ENCODE data around the gene DPYSL4. TPM values are rescaled to one million over a fixed set of nuclear protein-coding genes. Genes with fewer than 3 reads are reported as not detected.
A peak's percentile ranks its signal among the peaks of the same experiment; 100 is the strongest.

The DPYSL4 gene
- total and polyA plus RNA-seq, 2 of the 13 experiments (the other 11 are each of a cell fraction or from before 2014, with no cell fraction given), result 0.84 to 1.2 TPM

GRCh38 chr10:132193907-132194552 lies 7.3 kb downstream of the DPYSL4 start:
- Histone ChIP-seq H4K20me1 (ENCODE audit: insufficient read depth, low read length) (peaks cover 8% of the 10 kb centered on the region; the same call in 1 of the 2 replicates), H2AFZ (ENCODE audit: low read length) (no peak overlapping the region), H3K79me2 (ENCODE audit: insufficient read depth, low read length) (no peaks in the 10 kb centered on the region), H3K27ac (ENCODE audit: extremely low read length, insufficient read depth, low read length) (no peak overlapping the region), H3K36me3 (replicated peaks in 1 of 2; ENCODE audit: control insufficient read depth in 1 of 2, insufficient read depth in 2 of 2, low read length in 2 of 2) (no peaks in the 10 kb centered on the region), H3K9me3 (ENCODE audit: low read length) (no peaks in the 10 kb centered on the region), H3K9ac (ENCODE audit: insufficient read depth, low read depth, low read length) (no peak overlapping the region), H3K4me2 (ENCODE audit: low read depth, low read length) (no peak overlapping the region), H3K4me1 (ENCODE audit: insufficient read depth, low read length) (peaks cover 9% of the 10 kb centered on the region), H3K27me3 (ENCODE audit: control insufficient read depth in 1 of 2, insufficient read depth in 2 of 2, low read length in 2 of 2) (peaks cover 3 to 12% of the 10 kb centered on the region in 2 experiments; a peak in 3 of 5 replicates), H3K4me3 (replicated peaks in 1 of 3; ENCODE audit: insufficient read depth in 1 of 3, low read depth in 2 of 3, low read length in 3 of 3) (no peak overlapping the region)
- intact Hi-C loops (cut with micrococcal nuclease; ENCODE audit: unreplicated experiment) (no loop called here), in situ Hi-C loops (cut with HindIII; ENCODE audit: extremely low pct_ligation_motif_present, low pct_unique_long_range_greater_than_20kb) (no loop called here)
- 45% methylated on average over 13 of the region's 21 CpGs for WGBS (ENCODE audit: low lambda C conversion rate)
- ATAC-seq, result peak; percentile 76
- no peak for FAIRE-seq
- no TSS peak for BruUV-seq (replicated peaks)
- DNase-seq (ENCODE audit: low spot score), result peak; percentile 17
- ChIA-PET POLR2A (no interaction called here), CTCF (ENCODE audit: low intra/inter-chr PET ratio, low total read pairs) (no interaction called here)
- TF ChIP-seq CREB3 (CRISPR knock-in tag; IDR thresholded peaks at IDR 0.05) (no peak), ZNF335 (CRISPR knock-in tag; IDR thresholded peaks at IDR 0.05) (peak; percentile 80; the same call in 1 of the 2 replicates), SMAD3 (CRISPR knock-in tag; IDR thresholded peaks at IDR 0.05) (0 out of 2 replicates have a peak, but pooled peaks have one; percentile 38), DNMT1 (CRISPR knock-in tag; IDR thresholded peaks at IDR 0.05) (no peak), ZNF12 (CRISPR knock-in tag; IDR thresholded peaks at IDR 0.05) (0 out of 2 replicates have a peak, but pooled peaks have one; percentile 45), RORA (CRISPR knock-in tag; IDR thresholded peaks at IDR 0.05) (no peak), SNAPC2 (CRISPR knock-in tag; IDR thresholded peaks at IDR 0.05) (no peak), THAP11 (CRISPR knock-in tag; IDR thresholded peaks at IDR 0.05) (peak; percentile 53), PRMT3 (CRISPR knock-in tag; IDR thresholded peaks at IDR 0.05; ENCODE audit: borderline replicate concordance, low read depth) (peak; percentile 80; the same call in 1 of the 2 replicates), SOX13 (IDR thresholded peaks at IDR 0.05) (no peak), SOX13 (CRISPR knock-in tag; conservative IDR thresholded peaks at IDR 0.05 in 1 of 2, IDR thresholded peaks at IDR 0.05 in 1 of 2) (0 out of 4 replicates have a peak, but pooled peaks of 1 of the 2 experiments have one; percentile 20), SRY (CRISPR knock-in tag; IDR thresholded peaks at IDR 0.05) (peak; percentile 91), HNRNPL (IDR thresholded peaks at IDR 0.05; ENCODE audit: low read depth, low read length) (0 out of 2 replicates have a peak, but pooled peaks have one; percentile 27), POGK (CRISPR knock-in tag; conservative IDR thresholded peaks at IDR 0.05) (0 out of 2 replicates have a peak, but pooled peaks have one; percentile 37), ZFP91 (CRISPR knock-in tag; IDR thresholded peaks at IDR 0.05; ENCODE audit: borderline replicate concordance) (0 out of 2 replicates have a peak, but pooled peaks have one; percentile 27), TCF7L2 (IDR thresholded peaks at IDR 0.05; ENCODE audit: low read depth, low read length) (no peak), ZNF451 (CRISPR knock-in tag; IDR thresholded peaks at IDR 0.05) (0 out of 2 replicates have a peak, but pooled peaks have one; percentile 35), NCOA2 (CRISPR knock-in tag; IDR thresholded peaks at IDR 0.05) (no peak), HOXA7 (CRISPR knock-in tag; IDR thresholded peaks at IDR 0.05) (no peak), ZNF224 (CRISPR knock-in tag; IDR thresholded peaks at IDR 0.05) (no peak), ZBTB20 (CRISPR knock-in tag; IDR thresholded peaks at IDR 0.05; ENCODE audit: borderline replicate concordance, low read depth) (peak; percentile 41; the same call in 1 of the 2 replicates), ZNF251 (CRISPR knock-in tag; IDR thresholded peaks at IDR 0.05) (no peak)
